ENCODE data around the gene CCDC66. TPM values are rescaled to one million over a fixed set of nuclear protein-coding genes. Genes with fewer than 3 reads are reported as not detected.

CCDC66 gene
- polyA plus RNA-seq, 1 of the 3 experiments (the other 2 are of a cell fraction), result 4.6 TPM

DNA sequence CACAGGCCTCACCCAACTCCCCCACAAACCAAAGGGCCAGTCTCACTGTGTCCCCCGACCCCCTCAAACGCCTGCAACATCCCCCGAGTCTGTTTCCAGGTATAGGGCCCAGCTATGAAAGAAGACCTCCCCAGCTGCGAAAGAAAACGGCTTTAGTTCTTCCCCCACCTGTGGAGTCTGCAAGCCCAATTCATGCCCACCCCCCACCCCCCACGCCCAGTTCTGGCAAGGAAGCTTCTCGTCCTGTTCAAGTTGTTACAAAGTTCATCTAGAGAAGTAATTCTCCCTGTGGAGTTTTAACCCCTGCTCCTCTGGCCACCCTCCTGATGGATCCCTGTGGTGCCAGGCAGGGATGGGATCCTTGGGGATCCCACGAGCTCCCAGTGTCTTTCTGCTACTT, 54.4 kb downstream of the CCDC66 start (continued):
- TF ChIP-seq, protein P1, sequence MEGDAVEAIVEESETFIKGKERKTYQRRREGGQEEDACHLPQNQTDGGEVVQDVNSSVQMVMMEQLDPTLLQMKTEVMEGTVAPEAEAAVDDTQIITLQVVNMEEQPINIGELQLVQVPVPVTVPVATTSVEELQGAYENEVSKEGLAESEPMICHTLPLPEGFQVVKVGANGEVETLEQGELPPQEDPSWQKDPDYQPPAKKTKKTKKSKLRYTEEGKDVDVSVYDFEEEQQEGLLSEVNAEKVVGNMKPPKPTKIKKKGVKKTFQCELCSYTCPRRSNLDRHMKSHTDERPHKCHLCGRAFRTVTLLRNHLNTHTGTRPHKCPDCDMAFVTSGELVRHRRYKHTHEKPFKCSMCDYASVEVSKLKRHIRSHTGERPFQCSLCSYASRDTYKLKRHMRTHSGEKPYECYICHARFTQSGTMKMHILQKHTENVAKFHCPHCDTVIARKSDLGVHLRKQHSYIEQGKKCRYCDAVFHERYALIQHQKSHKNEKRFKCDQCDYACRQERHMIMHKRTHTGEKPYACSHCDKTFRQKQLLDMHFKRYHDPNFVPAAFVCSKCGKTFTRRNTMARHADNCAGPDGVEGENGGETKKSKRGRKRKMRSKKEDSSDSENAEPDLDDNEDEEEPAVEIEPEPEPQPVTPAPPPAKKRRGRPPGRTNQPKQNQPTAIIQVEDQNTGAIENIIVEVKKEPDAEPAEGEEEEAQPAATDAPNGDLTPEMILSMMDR (IDR thresholded peaks at IDR 0.05), result no peak
- TF ChIP-seq RCOR1 (IDR thresholded peaks at IDR 0.05; ENCODE audit: low read length) (no peak), RFX5 (IDR thresholded peaks at IDR 0.05; ENCODE audit: low read length) (no peak)

DNA sequence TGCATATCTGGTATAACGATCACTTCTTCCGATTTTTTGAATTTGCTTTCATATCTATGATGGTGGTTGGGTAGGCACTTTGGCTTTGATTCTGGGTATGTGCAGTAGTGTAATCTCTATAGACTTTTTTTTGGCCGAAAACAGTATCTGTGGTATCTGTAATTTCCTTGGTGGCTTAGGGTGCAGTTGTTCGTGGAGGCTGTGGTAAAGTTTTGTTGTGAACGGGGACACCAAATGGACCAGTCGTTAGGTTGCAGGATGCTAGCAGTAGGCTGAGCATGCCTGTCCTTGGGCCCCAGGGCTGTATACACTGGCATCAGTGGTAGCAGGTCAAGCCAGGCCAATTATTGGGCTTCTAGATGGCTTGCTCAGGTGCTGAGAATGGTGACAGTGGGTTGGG, 55.2 kb downstream of the CCDC66 start:
- ChIA-PET CTCF (no interaction called here), POLR2A (no interaction called here)
- no peak overlapping the region for H3K9ac ChIP-seq
- no peaks in the 10 kb centered on the region for H3K4me1 ChIP-seq (ENCODE audit: control insufficient read depth in 1 of 2, insufficient read depth in 2 of 2, low read depth in 1 of 2, low read length in 1 of 2)
- no peak overlapping the region for H3K4me2 ChIP-seq
- no peak overlapping the region for H2AFZ ChIP-seq (ENCODE audit: low read depth)
- no peaks in the 10 kb centered on the region for H3K9me2 ChIP-seq
- H3K79me2 ChIP-seq (ENCODE audit: insufficient read depth), result peaks cover 3% of the 10 kb centered on the region; the same call in 1 of the 2 replicates
- no peaks in the 10 kb centered on the region for H4K20me1 ChIP-seq (ENCODE audit: insufficient read depth)
- no peak overlapping the region for H3K27ac ChIP-seq (ENCODE audit: low read depth in 2 of 2, low read length in 1 of 2)
- no peak overlapping the region for H3K4me3 ChIP-seq (ENCODE audit: low read depth in 2 of 2, low read length in 1 of 2)
- peaks cover 9% of the 10 kb centered on the region for H3F3A ChIP-seq (replicated peaks; ENCODE audit: insufficient read depth)
- no peak for DNase-seq
- no peaks in the 10 kb centered on the region for H3K9me3 ChIP-seq
- H3K36me3 ChIP-seq (replicated peaks in 1 of 2; ENCODE audit: control insufficient read depth in 1 of 2, insufficient read depth in 2 of 2, low read length in 1 of 2), result peaks cover 38% of the 10 kb centered on the region in 2 experiments
- WGBS (ENCODE audit: low lambda C conversion rate), result 96% methylated on average over 6 of the region's 6 CpGs
- TF ChIP-seq JUND (IDR thresholded peaks at IDR 0.05), result no peak
- TF ChIP-seq, protein P2, sequence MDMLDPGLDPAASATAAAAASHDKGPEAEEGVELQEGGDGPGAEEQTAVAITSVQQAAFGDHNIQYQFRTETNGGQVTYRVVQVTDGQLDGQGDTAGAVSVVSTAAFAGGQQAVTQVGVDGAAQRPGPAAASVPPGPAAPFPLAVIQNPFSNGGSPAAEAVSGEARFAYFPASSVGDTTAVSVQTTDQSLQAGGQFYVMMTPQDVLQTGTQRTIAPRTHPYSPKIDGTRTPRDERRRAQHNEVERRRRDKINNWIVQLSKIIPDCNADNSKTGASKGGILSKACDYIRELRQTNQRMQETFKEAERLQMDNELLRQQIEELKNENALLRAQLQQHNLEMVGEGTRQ (IDR thresholded peaks at IDR 0.05; ENCODE audit: borderline replicate concordance, low read depth, low read length), result no peak
- TF ChIP-seq, protein P3, sequence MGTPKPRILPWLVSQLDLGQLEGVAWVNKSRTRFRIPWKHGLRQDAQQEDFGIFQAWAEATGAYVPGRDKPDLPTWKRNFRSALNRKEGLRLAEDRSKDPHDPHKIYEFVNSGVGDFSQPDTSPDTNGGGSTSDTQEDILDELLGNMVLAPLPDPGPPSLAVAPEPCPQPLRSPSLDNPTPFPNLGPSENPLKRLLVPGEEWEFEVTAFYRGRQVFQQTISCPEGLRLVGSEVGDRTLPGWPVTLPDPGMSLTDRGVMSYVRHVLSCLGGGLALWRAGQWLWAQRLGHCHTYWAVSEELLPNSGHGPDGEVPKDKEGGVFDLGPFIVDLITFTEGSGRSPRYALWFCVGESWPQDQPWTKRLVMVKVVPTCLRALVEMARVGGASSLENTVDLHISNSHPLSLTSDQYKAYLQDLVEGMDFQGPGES (IDR thresholded peaks at IDR 0.05; ENCODE audit: low read depth, low read length), result no peak
- TF ChIP-seq, protein P4, sequence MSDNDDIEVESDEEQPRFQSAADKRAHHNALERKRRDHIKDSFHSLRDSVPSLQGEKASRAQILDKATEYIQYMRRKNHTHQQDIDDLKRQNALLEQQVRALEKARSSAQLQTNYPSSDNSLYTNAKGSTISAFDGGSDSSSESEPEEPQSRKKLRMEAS (IDR thresholded peaks at IDR 0.05; ENCODE audit: low read depth), result no peak
- no peak for TF ChIP-seq RXRA (IDR thresholded peaks at IDR 0.05; ENCODE audit: borderline replicate concordance, low read depth)
- TF ChIP-seq TEAD4 (IDR thresholded peaks at IDR 0.05; ENCODE audit: borderline replicate concordance, insufficient read depth), result no peak
- TF ChIP-seq CHD2 (IDR thresholded peaks at IDR 0.05; ENCODE audit: low read length, partially characterized antibody), result no peak
- TF ChIP-seq TCF12 (IDR thresholded peaks at IDR 0.05), result no peak
- no peak for TF ChIP-seq NRF1 (IDR thresholded peaks at IDR 0.05; ENCODE audit: low read depth, low read length)
- TF ChIP-seq ELF1 (IDR thresholded peaks at IDR 0.05), result no peak
- TF ChIP-seq MEF2A (IDR thresholded peaks at IDR 0.05; ENCODE audit: borderline replicate concordance, low read depth), result no peak
- no peak for TF ChIP-seq FOXM1 (IDR thresholded peaks at IDR 0.05; ENCODE audit: low read depth)
- TF ChIP-seq SMC3 (IDR thresholded peaks at IDR 0.05; ENCODE audit: low read depth, low read length), result no peak
- no peaks in the 10 kb centered on the region for H3K27me3 ChIP-seq (ENCODE audit: insufficient read depth)

Measured in SK-N-SH (cell line).